Gastroesophageal sphincter (tissue), 4 donors: ENCODE results near the gene SLC35E1. TPM values are rescaled to one million over a fixed set of nuclear protein-coding genes. Genes with fewer than 3 reads are reported as not detected.

Source experiments
- ATAC-seq: fragments of 150-250 bp; one replicate; pipeline ENCODE4 v1.9.1; 2016; ENCODE audit warnings: mild to moderate bottlenecking, moderate library complexity
- H3K27ac ChIP-seq, 4 donors: fragments of 200-600 bp; sonication (generic) in 3 of 4; 1 replicate in 3 of 4; 2 replicates in 1 of 4; pipeline ENCODE4 v1.5.1; 2016 to 2019
- H3K27me3 ChIP-seq: fragments of 200-600 bp; sonication (generic); one replicate; pipeline ENCODE4 v1.5.1; 2019
- H3K36me3 ChIP-seq, 2 donors: fragments of 200-600 bp; sonication (generic); one replicate each; pipeline ENCODE4 v1.5.1; 2019; ENCODE audit warnings: control low read depth in 1 of 2
- H3K4me1 ChIP-seq, 3 donors: fragments of 200-600 bp; sonication (generic); 1 replicate in 2 of 3; 2 replicates in 1 of 3; pipeline ENCODE4 v1.5.1; 2016 to 2019; ENCODE audit warnings: control low read depth in 2 of 3
- H3K4me3 ChIP-seq, 2 donors: fragments of 200-600 bp; sonication (generic); one replicate each; pipeline ENCODE4 v1.5.1; 2019; ENCODE audit warnings: mild to moderate bottlenecking in 1 of 2, moderate library complexity in 1 of 2
- H3K9me3 ChIP-seq, 3 donors: fragments of 200-600 bp; sonication (generic); one replicate each; pipeline ENCODE4 v1.5.1; 2017 to 2019; ENCODE audit warnings: control low read depth in 2 of 3
- EP300 ChIP-seq: sonication (generic); formaldehyde crosslinking; IDR thresholded peaks from one replicate; pipeline ENCODE4 v1.6.1; 2017; ENCODE audit warnings: antibody characterized with exemption, mild to moderate bottlenecking
- POLR2A ChIP-seq, 2 donors: fragments of 450-650 bp; IDR thresholded peaks; one replicate each; pipeline ENCODE4 v1.6.1; 2017; ENCODE audit warnings: antibody characterized with exemption in 2 of 2, mild to moderate bottlenecking in 2 of 2, moderate library complexity in 1 of 2
- POLR2AphosphoS5 ChIP-seq: sonication (generic); formaldehyde crosslinking; IDR thresholded peaks from one replicate; pipeline ENCODE4 v1.6.1; 2017; ENCODE audit warnings: antibody characterized with exemption
- WGBS, 2 donors: methylation state at CpG; one replicate each; pipeline ENCODE4 v1.1.5; 2018; ENCODE audit warnings: low coverage in 1 of 2; 5-methylcytosine and 5-hydroxymethylcytosine counted together
- total RNA-seq, 4 donors: library from RNA; depleted of rRNA; stranded (reverse); fragments of >200 nt; gene quantifications; one replicate each; pipeline ENCODE4 v1.1.0, GENCODE V29; 2016
- TF ChIP-seq, protein P1 (sequence below), 4 experiments: fragments of 200-600 bp in 2 of 4; fragments of 450-650 bp in 2 of 4; sonication (generic) in 1 of 4; IDR thresholded peaks; one replicate each; pipeline ENCODE4 v1.5.1; 2017 to 2019; ENCODE audit warnings: antibody characterized with exemption in 4 of 4, mild to moderate bottlenecking in 2 of 4, moderate library complexity in 2 of 4

SLC35E1 gene
- total RNA-seq, 4 donors from 2014 or later, result 24.9 to 35.5 (median 29.7) TPM

DNA sequence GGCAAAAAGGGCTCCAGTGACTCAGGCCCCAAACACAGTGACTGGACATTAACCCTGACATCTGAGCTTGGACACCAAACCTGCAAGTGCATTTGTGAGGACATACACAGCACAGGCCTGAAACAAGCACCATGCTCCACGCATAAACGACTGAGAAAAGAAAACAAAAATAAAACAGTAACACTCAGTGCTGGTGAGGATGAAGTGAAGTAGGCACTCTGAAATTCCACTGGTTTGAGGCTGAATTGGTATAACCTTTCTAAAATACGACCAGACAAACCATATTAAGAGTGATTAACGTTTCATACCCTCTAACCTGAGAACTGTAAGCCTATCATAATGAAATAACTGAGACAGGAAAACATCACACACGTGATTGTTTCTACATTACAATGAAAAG lies 5.5 kb downstream of the SLC35E1 start:
- Histone ChIP-seq H3K4me3 (no peak overlapping the region), H3K9me3 (no peaks in the 10 kb centered on the region), H3K36me3 (peaks cover 0 to 88% of the 10 kb centered on the region in 2 donors), H3K27ac (peak overlapping the region in 1 of 4 donors; percentile 19), H3K4me1 (peaks cover 0 to 23% (median 11%) of the 10 kb centered on the region in 3 donors), H3K27me3 (no peaks in the 10 kb centered on the region)
- TF ChIP-seq EP300 (no peak), POLR2A (IDR thresholded peaks at IDR 0.05) (no peak), POLR2AphosphoS5 (no peak)
- TF ChIP-seq, protein P1, sequence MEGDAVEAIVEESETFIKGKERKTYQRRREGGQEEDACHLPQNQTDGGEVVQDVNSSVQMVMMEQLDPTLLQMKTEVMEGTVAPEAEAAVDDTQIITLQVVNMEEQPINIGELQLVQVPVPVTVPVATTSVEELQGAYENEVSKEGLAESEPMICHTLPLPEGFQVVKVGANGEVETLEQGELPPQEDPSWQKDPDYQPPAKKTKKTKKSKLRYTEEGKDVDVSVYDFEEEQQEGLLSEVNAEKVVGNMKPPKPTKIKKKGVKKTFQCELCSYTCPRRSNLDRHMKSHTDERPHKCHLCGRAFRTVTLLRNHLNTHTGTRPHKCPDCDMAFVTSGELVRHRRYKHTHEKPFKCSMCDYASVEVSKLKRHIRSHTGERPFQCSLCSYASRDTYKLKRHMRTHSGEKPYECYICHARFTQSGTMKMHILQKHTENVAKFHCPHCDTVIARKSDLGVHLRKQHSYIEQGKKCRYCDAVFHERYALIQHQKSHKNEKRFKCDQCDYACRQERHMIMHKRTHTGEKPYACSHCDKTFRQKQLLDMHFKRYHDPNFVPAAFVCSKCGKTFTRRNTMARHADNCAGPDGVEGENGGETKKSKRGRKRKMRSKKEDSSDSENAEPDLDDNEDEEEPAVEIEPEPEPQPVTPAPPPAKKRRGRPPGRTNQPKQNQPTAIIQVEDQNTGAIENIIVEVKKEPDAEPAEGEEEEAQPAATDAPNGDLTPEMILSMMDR (IDR thresholded peaks at IDR 0.05), result no peak
- no peak for ATAC-seq
- 91 to 94% methylated on average over 5 of the region's 5 CpGs for WGBS, 2 donors

DNA sequence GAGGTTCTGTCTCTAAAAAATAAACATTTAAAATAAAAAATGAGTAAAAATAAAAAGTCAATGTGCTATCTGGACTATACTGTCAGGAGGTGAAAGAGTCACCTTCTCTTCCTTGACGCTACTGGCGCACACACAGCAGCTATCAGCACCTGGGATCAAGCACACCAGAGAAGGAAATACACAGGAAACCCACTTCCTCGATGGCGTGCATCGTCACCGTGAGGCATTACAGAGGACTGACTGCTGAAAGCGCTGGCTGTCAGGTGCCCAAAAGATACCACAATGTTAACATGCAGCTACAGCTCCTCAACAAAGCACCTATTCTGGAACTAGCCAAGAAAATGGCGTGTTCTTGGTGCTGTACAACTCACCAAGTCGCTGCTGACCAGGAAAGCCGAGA lies 6.1 kb downstream of the SLC35E1 start:
- H3K27ac ChIP-seq, result peak overlapping the region in 1 of 4 donors; percentile 19
- no peak overlapping the region for H3K4me3 ChIP-seq
- 80 to 91% methylated on average over 8 to 9 of the region's 10 CpGs for WGBS, 2 donors
- peaks cover 0 to 93% of the 10 kb centered on the region in 2 donors for H3K36me3 ChIP-seq
- H3K27me3 ChIP-seq, result no peaks in the 10 kb centered on the region
- peaks cover 0 to 17% (median 6%) of the 10 kb centered on the region in 3 donors for H3K4me1 ChIP-seq
- TF ChIP-seq EP300, result no peak
- TF ChIP-seq POLR2A (IDR thresholded peaks at IDR 0.05), result no peak
- TF ChIP-seq, protein P1 (IDR thresholded peaks at IDR 0.05), result no peak
- TF ChIP-seq POLR2AphosphoS5, result no peak
- no peaks in the 10 kb centered on the region for H3K9me3 ChIP-seq
- ATAC-seq, result peak; percentile 43

DNA sequence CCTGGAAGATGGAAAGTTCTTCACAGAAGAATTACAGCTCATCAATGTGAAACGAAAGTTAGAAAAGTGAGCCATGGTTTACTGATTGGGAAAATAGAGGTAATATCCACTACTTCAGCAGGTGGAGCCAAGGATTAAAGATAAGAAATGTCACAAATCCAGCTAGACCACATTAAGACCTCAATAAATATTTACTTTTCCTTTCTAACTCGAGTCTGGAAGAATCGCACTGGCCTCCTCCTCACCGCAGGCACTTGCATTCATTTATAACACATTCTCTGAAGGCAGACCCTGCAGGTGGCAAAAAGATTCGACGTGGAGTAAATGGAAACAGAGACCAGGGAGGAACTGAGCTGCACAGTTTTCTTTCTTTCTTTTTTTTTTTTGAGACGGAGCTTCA lies 7.4 kb downstream of the SLC35E1 start:
- H3K9me3 ChIP-seq, result no peaks in the 10 kb centered on the region
- H3K27me3 ChIP-seq, result no peaks in the 10 kb centered on the region
- H3K4me3 ChIP-seq, result no peak overlapping the region
- TF ChIP-seq, protein P1 (IDR thresholded peaks at IDR 0.05), result no peak
- TF ChIP-seq POLR2AphosphoS5 (no peak), POLR2A (IDR thresholded peaks at IDR 0.05) (no peak), EP300 (no peak)
- no peak overlapping the region for H3K27ac ChIP-seq
- peaks cover 0 to 4% (median 0%) of the 10 kb centered on the region in 3 donors for H3K4me1 ChIP-seq
- ATAC-seq, result no peak
- WGBS, 2 donors, result 65 to 75% methylated on average over 3 to 7 of the region's 7 CpGs
- peaks cover 0 to 100% of the 10 kb centered on the region in 2 donors for H3K36me3 ChIP-seq

DNA sequence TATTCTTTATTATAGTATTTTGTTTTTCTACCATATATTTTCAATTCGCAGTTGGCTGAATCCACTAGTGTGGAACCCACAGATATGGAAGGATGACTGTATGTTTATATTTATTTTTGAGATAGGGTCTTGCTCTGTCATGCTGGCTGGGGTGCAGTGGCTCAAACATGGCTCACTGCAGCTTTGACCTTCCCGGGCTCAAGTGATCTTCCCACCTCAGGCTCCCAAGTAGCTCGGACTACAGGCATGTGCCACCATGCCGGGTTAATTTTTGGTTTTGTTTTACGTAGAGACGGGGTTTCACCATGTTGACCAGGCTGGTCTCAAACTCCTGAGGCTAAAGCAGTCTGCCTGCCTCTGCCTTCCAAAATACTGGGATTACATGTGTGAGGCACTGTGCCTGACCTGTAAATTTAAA lies 9.6 kb downstream of the SLC35E1 start:
- no peaks in the 10 kb centered on the region for H3K27me3 ChIP-seq
- 84 to 98% methylated on average over 2 to 3 of the region's 6 CpGs for WGBS, 2 donors

DNA sequence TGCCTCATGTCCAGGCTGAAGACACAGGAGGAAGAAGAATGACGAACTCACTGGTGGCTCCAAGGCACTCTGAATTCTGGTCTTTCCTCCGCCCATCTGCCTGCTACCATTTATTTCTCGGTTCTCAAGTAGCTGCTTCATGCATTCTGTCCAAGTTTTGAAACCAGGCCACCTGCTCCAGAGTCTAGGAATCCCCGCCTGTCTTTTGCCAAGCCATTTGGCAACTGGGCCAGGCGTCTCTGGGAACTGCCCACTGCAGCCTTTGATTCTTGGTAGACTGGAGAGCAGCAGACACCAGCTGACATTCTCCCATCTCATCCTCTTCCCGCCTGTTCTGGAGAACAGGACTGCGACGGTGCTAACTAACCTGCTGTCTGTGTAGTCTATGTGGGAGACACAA lies 10.8 kb downstream of the SLC35E1 start:
- 50 to 84% methylated on average over 1 to 5 of the region's 8 CpGs for WGBS, 2 donors
- H3K36me3 ChIP-seq, result peaks cover 0 to 99% of the 10 kb centered on the region in 2 donors
- H3K27me3 ChIP-seq, result no peaks in the 10 kb centered on the region
- H3K9me3 ChIP-seq, result no peaks in the 10 kb centered on the region
- H3K4me3 ChIP-seq, result no peak overlapping the region
- no peak for TF ChIP-seq POLR2A (IDR thresholded peaks at IDR 0.05)
- TF ChIP-seq, protein P1 (IDR thresholded peaks at IDR 0.05), result no peak
- no peak for TF ChIP-seq POLR2AphosphoS5
- no peak for TF ChIP-seq EP300
- H3K4me1 ChIP-seq, result no peaks in the 10 kb centered on the region
- no peak for ATAC-seq
- no peak overlapping the region for H3K27ac ChIP-seq

More for the DNA sequence above, 9.6 kb downstream of the SLC35E1 start:
- TF ChIP-seq POLR2AphosphoS5 (no peak), EP300 (no peak), POLR2A (IDR thresholded peaks at IDR 0.05) (no peak)
- TF ChIP-seq, protein P1 (IDR thresholded peaks at IDR 0.05), result no peak
- peaks cover 0 to 100% of the 10 kb centered on the region in 2 donors for H3K36me3 ChIP-seq
- no peaks in the 10 kb centered on the region for H3K4me1 ChIP-seq
- ATAC-seq, result no peak
- no peak overlapping the region for H3K4me3 ChIP-seq
- H3K27ac ChIP-seq, result no peak overlapping the region
- no peaks in the 10 kb centered on the region for H3K9me3 ChIP-seq
